Epidermal melanocyte (primary cell): ENCODE data around the gene COX7A2.

Source experiments
- DNase-seq: peaks from one replicate; pipeline ENCODE4 v3.0.0; 2011; ENCODE audit warnings: low spot score; ENCODE audit not compliant: insufficient read length

COX7A2 gene, protein sequence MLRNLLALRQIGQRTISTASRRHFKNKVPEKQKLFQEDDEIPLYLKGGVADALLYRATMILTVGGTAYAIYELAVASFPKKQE

DNA sequence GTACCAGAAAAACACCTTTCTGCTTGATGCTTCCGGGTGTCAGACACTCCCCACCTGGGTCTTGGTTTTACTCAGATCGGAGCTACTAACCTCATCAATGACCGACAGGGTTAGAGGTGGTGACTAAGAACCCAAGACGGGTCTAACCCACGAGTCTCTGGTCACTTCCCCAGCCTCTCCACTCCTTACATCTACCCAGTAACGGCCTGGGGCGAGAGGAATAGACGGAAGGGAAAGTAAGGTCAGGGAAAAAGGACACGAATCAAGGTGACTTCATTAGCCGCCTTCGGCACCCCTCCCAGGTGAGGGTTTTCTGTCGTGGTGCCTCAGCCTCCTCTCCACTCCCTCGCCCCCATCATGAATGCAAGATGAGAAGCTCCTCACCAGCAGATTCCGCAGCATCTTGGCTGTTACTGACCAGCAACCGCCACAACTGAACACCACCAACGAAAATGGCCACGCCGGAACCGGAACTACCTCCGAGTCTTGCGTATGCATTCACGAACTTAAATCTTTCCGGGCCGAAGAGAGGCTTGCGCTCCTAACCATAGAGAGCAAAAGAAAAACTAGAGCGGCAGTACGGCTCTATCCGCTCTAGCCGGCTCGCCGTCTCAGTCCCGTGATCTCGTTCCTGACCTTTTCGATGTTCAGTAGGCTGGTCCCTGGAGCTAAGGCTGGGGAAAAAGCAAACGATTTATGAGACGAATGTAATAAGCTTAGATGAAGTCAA is at the start of gene COX7A2:
TSS of gene COX7A2 (minus strand) at position 469 of the 730 bp plus-strand sequence. CDS start at position 402, 67 bp downstream.
- peak; percentile 68 for DNase-seq

DNA sequence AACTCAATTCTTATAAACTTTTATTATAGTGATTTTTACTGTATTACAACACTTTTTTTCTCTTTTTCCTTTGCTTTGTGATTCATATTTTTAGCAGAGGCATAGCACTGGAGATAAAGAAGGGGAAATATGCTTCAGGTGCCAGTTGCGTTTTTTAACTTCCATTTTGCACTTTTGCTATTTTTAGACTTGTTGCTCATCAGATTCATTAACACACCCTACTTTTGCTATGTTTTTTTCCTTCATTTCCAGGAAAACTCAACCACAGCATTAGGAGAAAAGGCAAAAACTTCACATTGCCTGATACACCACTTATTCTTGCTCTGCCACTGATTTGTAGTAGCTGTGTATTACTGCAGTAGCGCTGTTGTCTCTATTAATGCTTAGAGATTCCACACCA is 49.0 kb upstream of the COX7A2 start:
- no peak for DNase-seq

DNA sequence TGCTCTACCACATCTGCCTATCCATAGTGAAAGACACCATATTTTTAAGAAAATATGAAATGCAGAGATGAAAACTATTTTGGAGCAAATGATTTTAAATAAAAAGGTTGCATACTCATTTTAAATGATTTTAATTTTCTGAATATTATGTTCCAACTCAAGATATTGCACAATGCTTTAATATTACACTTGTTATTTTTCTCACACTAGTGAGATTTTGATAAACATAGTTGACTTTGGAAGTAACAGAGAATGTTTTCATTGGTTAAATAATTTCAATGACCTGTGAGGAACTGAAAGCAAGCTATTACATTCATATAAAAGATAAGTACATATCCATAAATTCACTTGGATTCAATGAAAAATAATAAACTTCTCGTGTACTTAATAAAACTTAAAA is 48.1 kb upstream of the COX7A2 start:
- no peak for DNase-seq

DNA sequence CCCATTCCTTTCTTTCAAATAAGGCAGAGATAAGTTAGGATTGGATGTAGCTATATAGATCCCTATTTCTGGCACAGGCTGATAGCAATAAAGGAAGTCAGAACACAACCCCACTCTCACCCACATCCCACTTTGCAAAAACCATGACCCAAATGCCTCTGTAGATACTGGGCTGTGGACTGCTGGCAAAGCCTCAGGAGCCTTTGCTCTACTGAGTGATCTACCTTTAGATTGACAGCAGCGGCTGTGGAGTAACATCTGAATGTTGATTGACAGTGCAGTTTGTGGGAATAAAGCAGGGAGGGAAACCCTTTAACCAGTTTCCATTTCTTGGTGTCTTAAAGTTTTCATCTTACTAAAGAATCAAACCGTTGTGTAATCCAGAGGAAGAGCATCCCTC is 47.7 kb upstream of the COX7A2 start:
- no peak for DNase-seq

DNA sequence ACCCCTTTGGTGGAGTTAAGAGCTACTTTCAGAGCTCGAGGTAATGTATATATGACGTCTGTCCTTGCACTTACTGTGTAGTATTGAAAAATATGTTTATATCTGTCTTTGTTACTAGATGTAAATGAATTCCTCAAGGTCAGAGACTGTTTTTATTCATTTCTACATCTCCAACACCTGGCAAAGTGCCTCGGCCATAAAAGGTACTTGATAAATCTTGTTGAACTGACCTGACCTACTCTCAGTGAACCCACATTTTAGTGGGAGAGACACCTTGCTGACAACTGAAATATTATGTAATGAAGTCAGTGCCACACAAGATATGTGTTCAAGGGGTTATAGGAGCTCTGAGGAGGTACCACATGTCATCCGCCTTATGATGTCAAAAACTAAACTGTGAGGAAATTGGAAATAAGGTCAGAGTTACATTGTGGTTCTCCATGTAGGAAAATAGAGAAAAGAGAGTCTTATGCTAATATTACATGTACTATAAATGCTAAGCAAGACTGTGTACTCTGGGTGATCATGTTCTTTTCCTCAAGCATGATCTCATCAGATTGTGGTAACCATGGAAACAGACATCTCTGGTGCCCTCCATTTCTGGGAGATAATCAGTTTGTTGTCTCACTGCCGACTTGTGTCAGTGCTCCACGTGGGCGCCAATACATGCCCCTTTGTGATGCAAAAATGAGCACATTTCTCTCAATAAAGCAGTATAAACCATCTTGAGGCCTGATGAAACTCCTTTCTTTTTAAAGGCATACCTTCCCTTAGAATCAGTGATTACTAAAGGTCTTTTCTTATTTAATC is 46.7 kb upstream of the COX7A2 start:
- DNase-seq: no peak

DNA sequence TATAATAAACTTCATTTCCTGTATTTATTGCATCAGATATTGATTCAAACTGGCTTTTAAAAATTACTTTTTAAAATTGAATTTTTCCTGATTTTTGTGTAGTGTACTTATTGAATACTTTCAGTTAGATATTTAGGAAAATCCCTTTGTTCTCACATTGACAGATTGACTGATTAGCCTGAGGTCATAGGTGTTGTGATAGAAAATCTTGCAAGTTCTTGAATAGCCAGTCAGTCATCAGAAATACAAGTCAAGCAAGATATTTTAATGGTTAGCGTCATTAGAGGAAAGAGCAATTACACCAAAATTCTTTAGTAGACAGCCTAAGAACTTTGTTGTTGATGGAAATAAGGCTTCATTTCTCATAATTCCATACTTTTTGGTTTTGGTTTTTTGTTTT is 44.4 kb upstream of the COX7A2 start:
- DNase-seq: no peak

DNA sequence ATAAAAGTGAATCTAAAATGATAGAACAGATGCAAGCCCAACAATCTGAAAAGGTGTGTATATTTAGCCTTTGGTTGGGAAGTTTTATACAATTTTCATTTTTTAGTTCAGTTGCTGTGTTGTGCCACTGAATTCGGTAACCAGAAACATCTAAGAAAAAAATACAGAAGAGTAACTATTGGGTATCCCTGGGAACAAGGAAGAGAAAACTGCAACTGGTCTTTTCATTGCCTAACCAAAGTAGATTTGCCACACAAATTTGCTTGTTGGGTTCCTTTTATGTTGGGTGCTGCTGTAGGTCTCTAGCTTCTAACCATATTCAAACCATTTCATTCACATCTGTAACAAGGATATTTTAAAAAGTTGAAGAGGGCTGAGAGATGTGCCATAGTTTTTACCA is 43.8 kb upstream of the COX7A2 start:
- DNase-seq: no peak

DNA sequence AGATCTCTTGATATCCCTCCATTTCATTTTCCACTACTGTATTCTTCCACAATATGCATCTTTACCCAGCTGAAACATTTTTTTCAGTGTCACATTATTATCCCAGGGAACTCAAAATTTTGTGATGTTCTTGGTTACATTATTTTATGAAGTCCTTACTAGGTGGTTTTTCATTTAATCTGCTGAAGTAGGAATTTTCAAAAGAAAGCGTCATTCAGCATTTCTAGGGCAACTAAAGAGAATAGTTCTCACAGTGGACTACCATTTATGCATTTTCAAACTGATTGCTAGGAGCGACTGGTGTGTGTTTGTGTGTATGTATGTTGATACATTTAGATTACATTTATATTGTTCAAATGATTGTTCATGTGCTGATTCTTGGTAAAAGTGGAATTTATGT is 43.4 kb upstream of the COX7A2 start:
- DNase-seq: no peak

DNA sequence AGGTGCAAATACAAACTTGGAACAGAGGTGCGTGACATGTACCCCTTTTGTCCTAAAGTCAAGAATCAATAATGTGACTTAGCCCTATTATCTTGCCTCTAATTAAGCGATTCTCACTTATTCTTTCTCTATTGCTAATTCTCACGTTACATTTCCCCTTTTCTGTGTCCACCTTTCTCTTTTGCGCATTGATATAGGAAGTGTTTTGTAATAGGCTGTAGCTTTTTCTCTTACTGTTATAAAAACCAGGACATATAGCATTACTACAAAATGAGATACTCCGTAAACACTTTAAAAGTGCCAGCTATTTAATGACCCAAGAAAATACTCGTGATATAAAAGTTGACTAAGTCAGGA is 41.7 kb upstream of the COX7A2 start:
- DNase-seq: no peak

DNA sequence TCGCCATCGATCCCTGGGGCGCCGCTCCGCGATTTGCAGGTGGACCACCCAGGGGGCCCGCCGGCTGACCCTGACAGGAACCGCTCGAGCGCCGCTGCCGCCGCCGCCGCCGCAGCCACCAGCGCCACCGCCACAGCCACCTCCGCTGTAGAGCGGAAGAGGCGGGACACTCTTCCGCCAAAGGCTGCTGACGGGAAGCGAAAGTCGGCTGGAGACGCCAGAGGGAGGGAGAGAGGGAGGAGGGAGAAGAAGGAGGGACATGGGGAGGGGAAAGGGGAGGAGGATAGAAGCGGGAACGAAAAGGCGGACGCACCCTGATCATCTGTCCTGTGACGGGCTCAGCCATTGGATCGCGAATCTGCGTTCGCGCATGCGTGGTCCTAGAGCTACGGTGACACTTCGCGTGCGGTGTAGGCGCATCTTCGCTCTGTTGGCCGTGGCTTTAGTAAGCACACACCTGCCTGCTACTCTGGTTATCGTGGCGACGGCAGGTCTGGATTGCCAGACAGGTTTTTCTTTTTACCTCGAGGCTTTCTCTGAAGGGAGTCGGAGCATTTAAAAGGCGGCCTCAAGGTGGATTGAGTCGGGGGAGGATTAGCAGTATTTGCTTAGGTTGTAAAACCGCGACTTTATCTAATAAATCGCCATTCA is 41.2 kb upstream of the COX7A2 start, which contains the start of gene TMEM30A:
TSS of gene TMEM30A (minus strand) at position 161 of the 651 bp plus-strand sequence. CDS start at position 7, 154 bp downstream.
- DNase-seq: peak; percentile 92

DNA sequence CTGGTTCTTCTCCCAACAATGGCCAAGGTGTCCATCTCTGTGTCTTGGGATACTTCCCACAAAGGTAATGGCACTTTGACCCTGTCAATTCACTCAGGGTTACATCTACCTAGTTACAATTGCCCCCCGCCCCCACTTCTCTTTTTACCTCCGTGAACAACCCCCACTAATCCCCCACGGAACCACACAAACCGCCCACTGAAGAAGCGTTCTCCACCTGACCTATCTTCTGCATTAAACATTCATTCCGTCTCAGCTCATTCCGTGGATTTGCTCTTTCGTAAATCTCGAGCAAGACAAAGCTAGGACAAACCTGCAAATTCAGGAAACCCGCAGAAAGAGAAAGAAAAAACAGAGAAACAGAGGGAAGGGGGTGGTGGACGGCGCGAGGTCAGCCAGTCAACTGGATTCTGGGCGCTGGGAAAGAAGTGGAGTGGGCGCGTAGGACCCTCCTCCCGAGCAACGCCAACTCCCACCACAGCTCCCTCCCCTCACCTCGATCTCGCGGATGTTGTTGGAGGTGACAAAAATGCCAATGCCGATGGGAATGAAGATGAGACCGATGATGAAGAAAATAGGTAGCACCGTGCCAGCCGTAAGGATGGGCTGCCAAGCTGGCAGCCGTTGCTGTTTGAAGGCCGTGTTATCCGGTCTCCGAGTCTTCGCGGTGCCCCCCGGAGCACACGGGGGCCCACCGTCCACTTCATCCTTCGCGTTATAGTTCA is 40.5 kb upstream of the COX7A2 start:
- DNase-seq: no peak

DNA sequence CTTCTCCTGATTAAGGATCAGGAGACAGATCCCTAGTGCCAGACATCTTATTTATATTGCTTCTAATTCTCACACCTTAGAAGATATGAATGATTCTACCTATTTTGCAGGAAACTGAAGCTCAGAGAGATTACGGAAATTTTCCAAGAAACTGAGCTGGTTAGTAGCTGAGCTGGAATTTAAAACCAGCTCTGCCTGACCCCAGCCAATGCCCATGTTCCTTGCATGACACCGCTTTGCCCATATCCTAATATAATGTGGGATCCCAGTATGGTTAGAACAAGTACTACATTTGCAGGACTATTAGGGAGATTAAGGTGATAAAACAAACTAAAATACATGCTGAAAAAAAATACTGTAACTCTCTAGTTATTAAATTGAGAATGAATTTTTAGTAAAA is 39.1 kb upstream of the COX7A2 start:
- no peak for DNase-seq

DNA sequence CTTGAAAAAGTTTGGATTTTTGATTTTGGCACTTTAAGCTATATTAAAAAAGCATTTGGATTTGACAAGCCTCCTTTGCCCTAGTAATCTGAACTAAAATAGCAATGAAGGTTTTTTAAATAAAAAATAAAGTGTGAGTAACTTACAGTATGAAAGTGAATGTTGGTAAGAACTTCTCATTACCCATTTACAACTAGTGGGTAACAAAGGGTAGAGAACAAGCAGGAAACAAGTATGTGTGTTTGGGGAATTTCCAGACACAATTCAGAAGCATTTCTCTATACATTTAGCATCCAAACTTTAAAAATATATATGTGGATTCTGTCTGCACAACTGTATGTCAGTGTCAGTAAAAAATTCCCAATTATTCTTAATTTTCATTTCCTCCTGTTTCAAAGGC is 38.1 kb upstream of the COX7A2 start:
- no peak for DNase-seq

DNA sequence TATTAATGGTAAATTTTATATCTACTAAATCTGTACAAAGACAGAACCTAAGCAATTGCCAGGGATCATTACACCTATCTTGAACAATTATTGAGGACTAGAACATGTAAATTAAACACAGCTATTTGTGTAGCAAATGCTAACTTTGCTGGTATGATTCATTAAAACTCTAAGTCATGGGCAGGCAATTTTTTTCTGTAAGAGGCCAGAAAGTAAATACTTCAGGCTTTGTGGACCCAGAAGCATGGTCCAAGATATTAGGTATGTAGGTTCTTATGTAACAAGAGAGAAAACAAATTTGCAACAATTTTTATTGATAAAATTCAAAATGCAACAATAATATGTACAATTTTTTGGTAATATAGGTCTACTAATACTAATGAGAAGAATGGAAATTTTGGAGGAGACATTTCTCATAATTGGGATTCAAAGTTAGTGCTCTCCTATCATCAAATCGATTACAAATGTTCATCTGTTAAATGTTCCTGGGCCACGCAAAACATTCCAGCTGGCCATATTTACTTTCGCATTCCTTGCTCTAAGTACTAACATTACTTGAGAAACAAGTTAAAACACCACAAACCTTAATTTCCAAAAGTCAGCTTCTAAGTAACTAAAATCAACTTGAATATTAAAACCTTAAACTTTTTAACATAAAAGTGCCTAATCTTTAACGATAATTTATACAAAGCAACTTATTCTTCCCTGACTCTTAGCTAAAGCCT is 36.7 kb upstream of the COX7A2 start:
- DNase-seq: no peak

DNA sequence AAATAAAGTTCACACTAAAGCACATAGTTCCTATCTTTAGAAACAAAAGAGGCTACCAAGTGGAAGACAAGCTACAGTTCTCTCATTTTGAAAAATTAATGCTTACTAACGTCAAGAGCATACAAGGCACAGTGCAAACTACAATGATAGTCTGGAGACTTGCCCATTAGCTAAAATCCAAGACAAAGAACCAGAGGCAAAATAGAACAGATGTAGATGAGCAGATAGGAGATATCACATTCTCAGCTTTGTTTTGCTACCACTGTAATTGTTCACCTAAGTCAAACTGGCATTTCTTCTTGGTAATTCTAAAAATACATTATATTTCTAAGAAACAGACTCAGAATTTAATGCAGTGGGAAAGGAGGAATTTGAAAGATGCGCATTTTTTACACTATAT is 35.8 kb upstream of the COX7A2 start:
- no peak for DNase-seq

DNA sequence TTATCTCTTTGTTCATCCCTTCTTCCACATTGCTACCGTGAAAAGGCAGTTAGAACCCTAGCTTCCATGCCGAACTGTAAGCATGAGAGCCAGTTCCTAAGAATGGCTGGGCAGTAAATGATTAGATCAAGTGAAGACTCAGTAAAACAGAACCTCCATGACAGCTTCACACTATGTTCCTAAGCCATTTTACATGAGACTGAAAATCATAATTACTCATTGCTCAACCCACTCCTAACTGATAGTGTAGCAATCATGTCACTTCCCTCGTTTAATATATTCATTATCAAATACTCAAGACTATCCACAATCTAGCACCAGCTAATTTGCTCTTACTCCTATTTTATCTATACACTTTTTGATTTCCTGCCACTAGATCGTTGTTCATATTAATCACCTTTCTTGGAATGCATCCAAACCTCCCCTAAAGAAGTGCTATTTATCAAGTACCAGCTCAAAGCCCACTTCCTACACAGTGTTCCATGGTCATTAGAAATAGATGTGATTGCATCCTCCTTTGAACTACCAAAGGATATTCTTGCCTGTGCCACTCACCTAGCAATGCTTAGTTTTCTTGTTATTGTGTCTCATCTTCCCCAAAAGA is 35.0 kb upstream of the COX7A2 start:
- no peak for DNase-seq

DNA sequence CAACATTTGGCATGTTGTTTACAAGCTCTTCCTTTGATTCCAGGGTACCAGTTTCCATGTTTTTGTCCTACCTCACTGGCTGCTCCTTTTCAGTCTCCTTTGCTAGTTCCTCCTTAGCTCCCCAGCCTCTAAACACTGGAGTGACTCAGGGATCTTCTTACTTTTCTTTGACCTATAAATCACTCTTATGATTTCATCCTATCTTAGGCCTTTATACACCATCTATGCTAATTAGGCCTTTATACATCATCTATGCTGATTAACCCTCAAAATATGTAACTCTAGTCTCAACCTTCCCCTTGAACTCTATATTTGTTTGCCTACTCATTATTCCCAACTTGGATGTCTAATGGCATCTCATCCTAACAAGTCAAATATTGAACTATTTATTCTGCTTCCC is 31.5 kb upstream of the COX7A2 start:
- DNase-seq: no peak

DNA sequence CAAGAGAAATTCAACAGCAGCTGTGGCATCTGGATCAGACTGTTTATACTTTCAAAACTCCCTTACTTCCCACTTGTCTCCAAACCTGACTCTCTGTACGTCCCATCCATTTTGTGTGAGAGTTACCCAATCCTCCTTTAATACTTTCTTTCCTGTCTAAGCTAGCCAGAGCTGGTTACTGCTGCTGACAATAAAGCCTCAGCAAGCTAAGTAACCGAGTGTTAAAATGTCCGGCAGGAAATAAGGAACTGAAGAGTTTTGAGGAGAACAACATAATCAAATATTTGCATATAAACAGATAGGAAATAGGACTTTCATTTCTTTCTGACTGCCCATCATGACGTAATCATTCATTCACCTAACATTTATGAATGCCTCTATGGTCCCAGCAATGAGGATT is 29.4 kb upstream of the COX7A2 start:
- no peak for DNase-seq

DNA sequence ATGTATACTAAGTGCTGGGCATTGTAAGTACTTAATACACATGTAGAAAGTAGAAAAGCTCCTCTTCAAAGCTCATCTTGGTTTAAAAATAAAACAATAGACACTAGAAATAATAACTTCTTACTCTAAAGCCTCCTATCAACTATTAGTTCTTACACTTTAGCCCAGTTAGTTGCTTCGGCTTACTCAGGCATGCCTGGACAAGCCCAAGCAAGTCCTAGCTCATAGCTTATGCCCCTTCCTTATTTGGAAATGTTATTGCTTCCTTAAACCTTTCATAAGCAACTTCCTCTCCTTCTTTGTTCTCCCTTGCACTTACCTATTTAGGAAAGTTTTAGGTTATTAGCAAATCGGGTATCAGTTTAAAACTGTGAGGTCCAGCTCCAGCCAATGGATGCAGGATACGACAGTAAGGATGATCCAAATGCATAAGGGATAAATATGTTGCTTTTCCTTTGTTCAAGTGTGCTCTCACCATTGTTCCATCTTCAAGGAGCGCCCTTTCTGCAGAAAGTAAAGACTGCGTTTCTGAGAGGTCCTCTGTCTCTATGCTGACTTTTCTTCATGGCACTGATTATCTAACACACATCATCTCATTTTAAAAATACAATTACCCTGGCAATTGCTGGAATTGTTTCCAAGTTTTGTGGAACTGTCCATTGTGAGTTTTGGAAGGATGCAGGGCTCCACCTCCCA is 28.7 kb upstream of the COX7A2 start:
- no peak for DNase-seq

DNA sequence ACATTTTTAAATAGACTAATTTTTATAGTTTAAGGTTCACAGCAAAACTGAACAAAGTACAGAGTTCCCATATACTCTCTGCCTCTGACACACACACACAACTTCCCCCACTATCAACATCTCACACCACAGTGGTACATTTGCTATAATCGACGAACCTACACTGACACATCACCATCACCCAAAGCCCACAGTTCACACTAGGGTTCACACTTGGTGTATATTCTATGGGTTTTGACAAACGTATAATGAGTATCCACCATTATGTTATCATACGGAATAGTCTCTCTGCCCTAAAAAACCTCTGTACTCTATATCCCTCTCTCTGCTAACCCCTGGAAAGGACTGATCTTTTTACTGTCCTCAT is 25.4 kb upstream of the COX7A2 start:
- no peak for DNase-seq
